Liver (tissue), 9 donors: Measurements from ENCODE around the gene DRD4. TPM values are rescaled to one million over a fixed set of nuclear protein-coding genes. Genes with fewer than 3 reads are reported as not detected.

Experiments used
- DNase-seq: peaks from one replicate; pipeline ENCODE4 v3.0.0-alpha.2; 2017; ENCODE audit warnings: low spot score
- H3K27ac ChIP-seq, 2 donors: one replicate each; pipeline ENCODE4 v1.7.0; 2013; ENCODE audit warnings: inconsistent platforms in 2 of 2, low read length in 2 of 2, control low read depth in 1 of 2, low read depth in 1 of 2, mild to moderate bottlenecking in 1 of 2
- H3K27me3 ChIP-seq, 4 donors: one replicate each; pipeline versions ENCODE4 v1.6.1 to v1.7.0; 2013; ENCODE audit warnings: low read length in 3 of 4, inconsistent platforms in 1 of 4, mild to moderate bottlenecking in 1 of 4, moderate library complexity in 1 of 4; ENCODE audit not compliant: control insufficient read depth in 4 of 4, insufficient read depth in 4 of 4
- H3K36me3 ChIP-seq, 4 donors: one replicate each; pipeline versions ENCODE4 v1.6.1 to v1.7.0; 2013; ENCODE audit warnings: low read length in 3 of 4, mild to moderate bottlenecking in 3 of 4, low read depth in 1 of 4, moderate library complexity in 1 of 4; ENCODE audit not compliant: control insufficient read depth in 4 of 4, insufficient read depth in 3 of 4
- H3K4me1 ChIP-seq, 4 donors: one replicate each; pipeline versions ENCODE4 v1.6.1 to v1.7.0; 2013; ENCODE audit warnings: low read length in 3 of 4, mild to moderate bottlenecking in 3 of 4, moderate library complexity in 1 of 4; ENCODE audit not compliant: control insufficient read depth in 4 of 4, insufficient read depth in 4 of 4
- H3K4me3 ChIP-seq, 3 donors: one replicate each; pipeline versions ENCODE4 v1.6.1 to v1.7.0; 2013; ENCODE audit warnings: low read length in 3 of 3, control low read depth in 1 of 3, low read depth in 1 of 3, mild to moderate bottlenecking in 1 of 3
- H3K9ac ChIP-seq, 2 donors: one replicate each; pipeline ENCODE4 v1.7.0; 2013; ENCODE audit warnings: low read length in 2 of 2, mild to moderate bottlenecking in 2 of 2, moderate library complexity in 2 of 2, control low read depth in 1 of 2, low read depth in 1 of 2
- H3K9me3 ChIP-seq, 4 donors: one replicate each; pipeline versions ENCODE4 v1.6.1 to v1.7.0; 2013; ENCODE audit warnings: low read length in 3 of 4; ENCODE audit not compliant: control insufficient read depth in 4 of 4
- ATF3 ChIP-seq: IDR thresholded peaks from 2 replicates; pipeline ENCODE4 v1.6.1; 2016; ENCODE audit warnings: antibody characterized with exemption
- EGR1 ChIP-seq, 2 donors: IDR thresholded peaks; 2 replicates each; pipeline ENCODE4 v1.6.1; 2016 to 2018; ENCODE audit warnings: antibody characterized with exemption in 2 of 2, low read depth in 2 of 2
- FOXA1 ChIP-seq: IDR thresholded peaks from 2 replicates; pipeline ENCODE4 v1.6.1; 2016; ENCODE audit warnings: antibody characterized with exemption
- GABPA ChIP-seq, 2 donors: IDR thresholded peaks in 1 of 2; conservative IDR thresholded peaks in 1 of 2; 2 replicates each; pipeline ENCODE4 v1.6.1; 2016; ENCODE audit warnings: antibody characterized with exemption in 2 of 2, mild to moderate bottlenecking in 1 of 2, moderate library complexity in 1 of 2
- HNF4A ChIP-seq, 2 donors: conservative IDR thresholded peaks; 2 replicates each; pipeline ENCODE4 v1.6.1; 2016; ENCODE audit warnings: antibody characterized with exemption in 2 of 2, mild to moderate bottlenecking in 2 of 2
- HNF4G ChIP-seq: IDR thresholded peaks from 2 replicates; pipeline ENCODE4 v1.6.1; 2016; ENCODE audit warnings: antibody characterized with exemption
- JUND ChIP-seq, 2 donors: IDR thresholded peaks; 2 replicates each; pipeline ENCODE4 v1.6.1; 2016; ENCODE audit warnings: antibody characterized with exemption in 2 of 2
- MAX ChIP-seq: IDR thresholded peaks from 2 replicates; pipeline ENCODE4 v1.6.1; 2016; ENCODE audit warnings: antibody characterized with exemption
- NR2F2 ChIP-seq: IDR thresholded peaks from 2 replicates; pipeline ENCODE4 v1.6.1; 2016; ENCODE audit warnings: antibody characterized with exemption
- RAD21 ChIP-seq, 2 donors: IDR thresholded peaks; 2 replicates each; pipeline ENCODE4 v1.6.1; 2016; ENCODE audit warnings: antibody characterized with exemption in 2 of 2, mild to moderate bottlenecking in 2 of 2
- REST ChIP-seq: IDR thresholded peaks from 2 replicates; pipeline ENCODE4 v1.6.1; 2016; ENCODE audit warnings: antibody characterized with exemption, mild to moderate bottlenecking
- RXRA ChIP-seq, 2 donors: IDR thresholded peaks; 2 replicates each; pipeline ENCODE4 v1.6.1; 2017 to 2018; ENCODE audit warnings: antibody characterized with exemption in 2 of 2, mild to moderate bottlenecking in 1 of 2
- SP1 ChIP-seq: IDR thresholded peaks from 2 replicates; pipeline ENCODE4 v1.6.1; 2018; ENCODE audit warnings: antibody characterized with exemption, mild to moderate bottlenecking
- TAF1 ChIP-seq: conservative IDR thresholded peaks from 2 replicates; pipeline ENCODE4 v1.6.1; 2016; ENCODE audit warnings: antibody characterized with exemption, mild to moderate bottlenecking
- YY1 ChIP-seq: IDR thresholded peaks from 2 replicates; pipeline ENCODE4 v1.6.1; 2016; ENCODE audit warnings: antibody characterized with exemption, mild to moderate bottlenecking
- ZBTB33 ChIP-seq: IDR thresholded peaks from 2 replicates; pipeline ENCODE4 v1.6.1; 2016; ENCODE audit warnings: antibody characterized with exemption
- WGBS: extraction: QIAGEN DNeasy Blood & Tissue Kit; methylation state at CpG from one replicate; pipeline ENCODE4 v1.1.7; 2013; 5-methylcytosine and 5-hydroxymethylcytosine counted together
- polyA plus RNA-seq, 2 donors: library from polyadenylated mRNA; stranded (reverse) in 1 of 2; unstranded in 1 of 2; fragments of 200-250 nt in 1 of 2; fragments of >200 nt in 1 of 2; fragmentation: Nextera tagmentation in 1 of 2; extraction: Ambion mirVana in 1 of 2; gene quantifications; one replicate each; pipeline versions ENCODE4 v1.2.1 to v1.2.3, GENCODE V29; 2013 to 2015
- total RNA-seq, 2 donors: library from RNA; depleted of rRNA; stranded (reverse); fragments of >200 nt; gene quantifications; one replicate each; pipeline ENCODE4 v1.2.3, GENCODE V29; 2014
- TF ChIP-seq, protein P1 (sequence below): fragments of 150-350 bp; IDR thresholded peaks from 2 replicates; pipeline ENCODE4 v1.5.1; 2017; ENCODE audit warnings: improper control_type of control experiment, low read depth, low read length; ENCODE audit not compliant: missing input control
- donor health status: healthy.
- donor health status: healthy.
- donor health status: healthy.
- donor health status: healthy.
- donor health status: healthy.

DRD4 gene
- total and polyA plus RNA-seq, 4 donors: not detected

DNA sequence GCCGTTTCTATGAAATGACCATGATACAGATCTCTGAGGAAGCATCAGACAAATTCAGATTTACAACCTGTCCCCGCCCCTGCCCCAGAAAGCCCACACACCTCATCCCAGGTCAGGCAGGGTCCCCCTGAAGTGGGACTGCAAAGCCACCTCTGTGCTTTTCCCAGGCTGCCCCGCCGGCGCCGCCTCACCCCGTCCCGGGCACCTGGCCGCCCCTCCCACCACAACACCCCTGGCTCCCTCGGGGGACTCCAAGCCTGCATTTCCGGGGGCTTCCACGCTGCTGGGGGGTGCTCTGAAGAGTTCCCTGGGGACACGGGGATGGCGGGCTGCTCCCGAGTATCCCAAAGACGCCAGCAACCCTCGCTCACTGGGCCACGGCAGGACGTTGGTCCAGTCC is 23.2 kb downstream of the DRD4 start:
- Histone ChIP-seq H3K4me3 (no peak overlapping the region), H3K9me3 (no peaks in the 10 kb centered on the region), H3K27me3 (no peaks in the 10 kb centered on the region), H3K36me3 (peaks cover 0 to 8% (median 3%) of the 10 kb centered on the region in 4 donors), H3K4me1 (peaks cover 11 to 51% (median 43%) of the 10 kb centered on the region in 4 donors), H3K9ac (no peak overlapping the region), H3K27ac (no peak overlapping the region)
- DNase-seq: no peak
- no peak for TF ChIP-seq YY1
- no peak for TF ChIP-seq GABPA (IDR thresholded peaks at IDR 0.05 in 1 of 2, conservative IDR thresholded peaks at IDR 0.05 in 1 of 2)
- no peak for TF ChIP-seq RXRA (IDR thresholded peaks at IDR 0.05)
- no peak for TF ChIP-seq HNF4G
- TF ChIP-seq NR2F2: no peak
- no peak for TF ChIP-seq ZBTB33
- TF ChIP-seq SP1: no peak
- no peak for TF ChIP-seq MAX
- TF ChIP-seq HNF4A (conservative IDR thresholded peaks at IDR 0.05): no peak
- TF ChIP-seq EGR1 (IDR thresholded peaks at IDR 0.05; ENCODE audit: low read depth in 2 of 2): no peak
- TF ChIP-seq ATF3: no peak
- no peak for TF ChIP-seq REST
- no peak for TF ChIP-seq JUND (IDR thresholded peaks at IDR 0.05)
- no peak for TF ChIP-seq TAF1
- no peak for TF ChIP-seq FOXA1
- TF ChIP-seq, protein P1, sequence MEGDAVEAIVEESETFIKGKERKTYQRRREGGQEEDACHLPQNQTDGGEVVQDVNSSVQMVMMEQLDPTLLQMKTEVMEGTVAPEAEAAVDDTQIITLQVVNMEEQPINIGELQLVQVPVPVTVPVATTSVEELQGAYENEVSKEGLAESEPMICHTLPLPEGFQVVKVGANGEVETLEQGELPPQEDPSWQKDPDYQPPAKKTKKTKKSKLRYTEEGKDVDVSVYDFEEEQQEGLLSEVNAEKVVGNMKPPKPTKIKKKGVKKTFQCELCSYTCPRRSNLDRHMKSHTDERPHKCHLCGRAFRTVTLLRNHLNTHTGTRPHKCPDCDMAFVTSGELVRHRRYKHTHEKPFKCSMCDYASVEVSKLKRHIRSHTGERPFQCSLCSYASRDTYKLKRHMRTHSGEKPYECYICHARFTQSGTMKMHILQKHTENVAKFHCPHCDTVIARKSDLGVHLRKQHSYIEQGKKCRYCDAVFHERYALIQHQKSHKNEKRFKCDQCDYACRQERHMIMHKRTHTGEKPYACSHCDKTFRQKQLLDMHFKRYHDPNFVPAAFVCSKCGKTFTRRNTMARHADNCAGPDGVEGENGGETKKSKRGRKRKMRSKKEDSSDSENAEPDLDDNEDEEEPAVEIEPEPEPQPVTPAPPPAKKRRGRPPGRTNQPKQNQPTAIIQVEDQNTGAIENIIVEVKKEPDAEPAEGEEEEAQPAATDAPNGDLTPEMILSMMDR: no peak
- TF ChIP-seq RAD21 (IDR thresholded peaks at IDR 0.05): no peak
- 96% methylated on average over 19 of the region's 19 CpGs for WGBS
